T-helper 2 cell treated with Interferon-gamma antibody and Interleukin-4, amounts not matched to agents 100 ng/mL and 5 ng/mL, for 36 hours (primary cell): Measurements from ENCODE around the gene B4GALNT1. TPM values are rescaled to one million over a fixed set of nuclear protein-coding genes. Genes with fewer than 3 reads are reported as not detected.

ENCODE experiments used
- intact Hi-C: fragments of 100-400 bp; cut with micrococcal nuclease; formaldehyde crosslinking; loops from one replicate; pipeline ENCODE4 v1.15.1; 2023
- total RNA-seq: library from RNA; stranded (reverse); gene quantifications from 2 replicates; pipeline ENCODE4 v1.2.3, GENCODE V29; 2022

B4GALNT1 gene
- total RNA-seq, 1 donor from 2014 or later: 1.5 TPM

DNA sequence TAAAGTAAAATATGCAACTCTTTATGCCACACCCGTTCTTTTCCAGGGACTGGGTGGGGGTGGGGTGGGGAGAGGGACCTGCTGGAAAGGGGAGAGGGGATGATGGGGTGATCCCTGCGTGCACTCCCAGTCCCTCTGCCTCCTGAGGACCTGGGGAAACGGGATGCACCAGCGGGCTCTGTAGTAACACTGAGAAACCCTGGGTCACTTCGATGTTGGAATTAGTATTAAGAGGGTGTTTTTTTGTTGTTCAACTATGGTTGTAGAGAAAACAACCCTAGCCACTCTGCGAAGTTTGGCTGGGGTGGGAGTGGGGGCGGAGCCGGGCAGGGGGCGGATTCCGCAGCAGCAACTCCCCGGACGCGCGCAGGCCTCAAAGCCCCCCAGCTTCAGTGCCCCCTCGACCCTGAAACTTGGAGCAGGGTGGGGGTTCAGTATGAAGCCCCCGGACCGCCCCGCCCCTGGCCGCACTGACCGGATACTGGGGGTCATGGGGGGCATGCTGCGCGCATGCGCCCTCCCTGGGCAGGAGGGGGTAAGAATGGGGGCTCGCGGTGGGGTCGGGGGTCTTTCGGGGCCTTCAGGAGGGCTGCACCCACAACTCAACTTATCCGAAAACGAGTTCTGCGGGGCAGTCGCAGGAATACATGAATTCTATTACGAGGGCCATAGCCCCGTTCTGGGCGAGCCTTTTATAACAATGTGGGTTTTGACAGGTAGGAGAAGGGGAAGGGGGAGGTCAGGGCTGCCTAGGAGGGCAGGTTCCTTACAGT, 23.0 kb downstream of the B4GALNT1 start:
- intact Hi-C loops: no loop called here

GRCh38 chr12:57609101-57609780, 23.8 kb downstream of the B4GALNT1 start:
- intact Hi-C loops: no loop called here

GRCh38 chr12:57607958-57608663, 24.9 kb downstream of the B4GALNT1 start:
- intact Hi-C loops: no loop called here

DNA sequence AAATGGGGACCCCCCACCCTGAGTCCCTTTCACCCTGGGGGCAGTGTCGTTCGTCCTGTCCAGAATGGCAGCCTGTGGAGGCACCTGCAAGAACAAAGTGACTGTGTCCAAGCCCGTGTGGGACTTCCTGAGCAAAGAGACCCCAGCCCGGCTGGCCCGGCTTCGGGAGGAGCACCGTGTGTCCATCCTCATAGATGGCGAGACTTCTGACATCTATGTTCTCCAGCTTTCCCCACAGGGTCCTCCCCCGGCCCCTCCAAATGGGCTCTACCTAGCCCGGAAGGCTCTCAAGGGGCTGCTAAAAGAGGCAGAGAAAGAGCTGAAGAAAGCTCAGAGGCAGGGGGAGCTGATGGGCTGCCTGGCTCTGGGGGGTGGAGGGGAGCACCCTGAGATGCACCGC, 26.2 kb downstream of the B4GALNT1 start:
- intact Hi-C loops: no loop called here

DNA sequence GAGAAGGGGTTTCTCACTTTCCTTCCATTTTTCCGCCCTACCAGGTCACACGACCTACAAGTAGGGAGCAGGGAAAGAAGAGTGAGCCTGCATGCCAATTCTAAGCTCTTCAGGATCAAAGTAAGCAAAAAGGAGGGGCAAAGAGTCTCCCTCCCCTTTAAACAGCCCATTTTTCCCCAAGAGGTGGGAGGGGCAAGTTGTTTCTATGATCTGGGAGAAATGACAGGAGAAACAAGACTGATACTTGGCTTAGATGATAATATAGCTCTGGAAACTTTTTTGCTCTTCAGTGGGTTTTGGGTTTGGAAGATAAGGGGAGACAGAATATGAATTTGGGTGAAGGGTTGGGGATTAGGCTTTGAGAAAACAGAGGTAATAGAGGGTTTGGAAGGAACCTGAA, 26.6 kb downstream of the B4GALNT1 start:
- intact Hi-C loops: no loop called here

- intact Hi-C loops: no loop called here
Measured at GRCh38 chr12:57605811-57606311, 27.1 kb downstream of the B4GALNT1 start.

GRCh38 chr12:57604992-57605810, 27.8 kb downstream of the B4GALNT1 start:
- intact Hi-C loops: no loop called here

- intact Hi-C loops: no loop called here
Measured at GRCh38 chr12:57604454-57604991, 28.5 kb downstream of the B4GALNT1 start, which contains the start of gene DTX3. DTX3 (plus strand) TSS chr12:57604824; CDS start chr12:57606518, 1,694 bp downstream.

DNA sequence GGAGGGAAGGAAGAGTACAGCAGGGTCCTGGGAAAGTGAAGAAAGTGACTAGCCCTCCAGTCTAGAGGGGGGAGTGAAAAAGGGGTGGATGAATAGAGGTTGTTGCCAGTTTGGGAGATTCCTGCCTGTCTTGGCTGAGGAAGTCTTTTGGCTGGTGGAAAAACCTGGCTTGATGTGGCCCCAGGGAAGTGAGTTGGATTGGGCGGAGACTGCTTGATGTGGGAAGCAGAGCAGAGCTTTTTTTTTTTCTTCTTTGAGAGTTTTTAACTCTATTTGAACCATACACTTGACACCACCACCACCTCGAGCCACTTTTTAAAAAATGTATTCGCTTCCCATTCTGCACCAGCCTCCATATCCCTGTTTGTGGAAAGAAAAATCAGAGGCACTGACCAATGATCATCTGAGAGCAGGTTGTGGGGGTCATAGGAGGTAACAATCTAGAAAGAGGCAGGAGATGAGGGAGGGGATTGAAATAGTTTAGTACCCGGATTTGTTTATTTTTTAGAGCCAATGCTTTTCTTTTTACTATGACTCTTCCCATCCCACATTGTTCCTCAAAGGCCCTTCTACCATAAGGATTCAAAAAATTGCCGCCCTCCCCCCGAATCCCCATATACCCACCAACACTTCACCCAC, 29.1 kb downstream of the B4GALNT1 start:
- intact Hi-C loops: no loop called here

- intact Hi-C loops: no loop called here
Measured at GRCh38 chr12:57603324-57603723, 29.7 kb downstream of the B4GALNT1 start.

GRCh38 chr12:57602544-57602943, 30.5 kb downstream of the B4GALNT1 start:
- intact Hi-C loops: no loop called here

DNA sequence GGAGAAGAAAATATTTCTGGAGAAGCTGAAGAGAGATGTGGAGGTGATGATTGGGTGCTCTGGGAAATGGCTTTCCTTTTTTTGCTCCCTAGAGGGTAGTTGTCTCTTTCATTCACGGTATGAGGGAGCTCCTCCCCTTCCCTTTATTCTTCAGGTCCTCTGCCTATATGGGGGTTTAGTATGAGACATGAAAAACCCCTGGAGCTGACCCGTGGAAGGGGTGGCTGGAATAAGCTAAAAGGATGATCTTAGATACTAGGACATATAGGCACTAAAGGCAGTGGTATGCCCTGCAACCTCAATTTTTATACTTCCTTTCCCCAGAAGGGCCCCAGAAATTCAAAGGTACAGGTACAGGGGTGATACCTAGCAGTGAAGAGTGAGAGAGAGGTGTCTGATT, 32.6 kb downstream of the B4GALNT1 start:
- intact Hi-C loops: no loop called here

- intact Hi-C loops: loop anchor here (5.0 kb wide), 2 partner anchors 71 to 99 kb away; partner anchors contain the start of genes DDIT3, MBD6 and OS9
Measured at GRCh38 chr12:57593187-57593586, 39.8 kb downstream of the B4GALNT1 start.

DNA sequence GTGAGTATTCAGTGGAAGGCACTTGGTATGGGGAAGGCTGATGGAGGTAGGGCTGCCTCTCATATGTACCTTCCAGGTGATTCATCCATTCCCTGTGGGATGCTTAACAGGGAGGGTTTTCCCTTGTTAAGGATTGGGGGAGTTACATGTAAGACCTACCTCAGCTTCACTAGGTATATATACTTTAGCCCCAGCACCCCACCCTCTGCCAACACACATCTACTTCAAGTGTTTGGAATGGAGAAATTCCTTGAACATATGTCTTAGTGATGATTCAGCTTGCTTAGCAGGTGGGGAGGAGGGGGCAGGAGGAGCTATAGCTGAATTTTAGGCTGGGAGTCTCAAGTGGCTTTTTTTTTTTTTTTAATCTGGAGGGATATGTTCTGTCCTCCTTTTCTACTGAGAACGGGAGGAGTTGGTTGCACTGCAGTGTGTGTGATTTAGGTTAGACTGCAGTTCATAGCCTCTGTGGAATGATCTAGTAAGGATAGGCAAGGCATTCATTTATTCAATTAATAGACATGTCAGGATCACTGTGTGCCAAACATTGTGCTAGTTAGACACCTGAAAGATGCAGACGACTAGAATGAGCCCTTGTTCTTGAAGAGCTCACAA, 40.3 kb downstream of the B4GALNT1 start:
- intact Hi-C loops: loop anchor here (5.0 kb wide), 2 partner anchors 70 to 100 kb away; partner anchors contain the start of genes DDIT3, MBD6 and OS9

DNA sequence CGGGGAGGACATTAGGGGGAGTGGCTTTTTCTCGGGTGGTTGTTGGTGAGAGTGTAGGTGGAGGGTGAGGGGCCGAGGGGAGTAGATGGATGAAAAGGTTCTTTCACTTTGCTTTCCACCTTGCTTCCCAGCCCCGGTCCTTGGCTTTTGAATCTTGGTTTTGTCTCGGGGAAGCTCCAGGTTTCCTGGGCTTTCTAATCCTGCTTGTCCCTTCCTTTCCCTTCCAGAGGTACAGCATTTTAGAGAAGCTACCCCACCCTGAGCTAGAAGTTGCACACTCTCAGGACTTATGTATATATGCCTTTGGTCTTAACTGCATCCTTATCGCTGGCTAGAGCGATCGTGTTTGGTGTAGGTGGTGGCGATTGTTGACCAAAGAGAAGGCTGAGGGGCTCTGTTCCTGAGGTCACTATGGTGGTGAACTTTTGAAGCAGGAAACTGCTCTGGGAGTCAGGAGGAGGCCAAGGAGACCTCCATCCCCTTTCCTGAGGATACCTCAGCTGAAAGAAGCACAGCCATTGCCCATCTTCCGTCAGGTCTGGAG, 41.1 kb downstream of the B4GALNT1 start:
- intact Hi-C loops: loop anchor here (1.0 to 5.0 kb wide), 4 partner anchors 9 to 100 kb away; partner anchors contain the start of genes DCTN2, DDIT3, MBD6 and OS9

- intact Hi-C loops: loop anchor here (1.0 to 5.0 kb wide), 4 partner anchors 8 to 101 kb away; partner anchors contain the start of genes DCTN2, DDIT3, MBD6 and OS9
Measured at GRCh38 chr12:57590864-57591781, 41.9 kb downstream of the B4GALNT1 start, which contains the start of gene PIP4K2C. PIP4K2C (plus strand) TSS chr12:57591192; CDS start chr12:57591290, 98 bp downstream.

GRCh38 chr12:57590479-57590863, 42.5 kb downstream of the B4GALNT1 start:
- intact Hi-C loops: loop anchor here (2.0 to 5.0 kb wide), 3 partner anchors 44 to 102 kb away; partner anchors contain the start of genes DCTN2, DDIT3, MBD6 and OS9
